Testis (tissue), 2 donors: ENCODE results near the gene LYSMD2.

Experiments used
- CTCF ChIP-seq, 3 experiments: fragments of 450-650 bp in 2 of 3; fragments of 200-600 bp in 1 of 3; sonication (generic) in 1 of 3; IDR thresholded peaks; one replicate each; pipeline ENCODE4 v1.5.1; 2016 to 2019; ENCODE audit warnings: antibody characterized with exemption in 3 of 3, mild to moderate bottlenecking in 2 of 3, moderate library complexity in 1 of 3
- POLR2A ChIP-seq: fragments of 450-650 bp; IDR thresholded peaks from one replicate; pipeline ENCODE4 v1.6.1; 2017; ENCODE audit warnings: antibody characterized with exemption, mild to moderate bottlenecking, moderate library complexity

- TF ChIP-seq POLR2A = no peak
- TF ChIP-seq CTCF (IDR thresholded peaks at IDR 0.05) = no peak
These were observed 40.9 kb downstream of the LYSMD2 start for GRCh38 chr15:51696566-51696965.
